ENCODE data around the gene UTP25. TPM values are rescaled to one million over a fixed set of nuclear protein-coding genes. Genes with fewer than 3 reads are reported as not detected.

UTP25 gene
- total RNA-seq, 1 experiment from 2014 or later = 4.8 TPM

- Mint-ChIP-seq H3K9me3 (no peaks in the 10 kb centered on the region), H3K27ac (no peak overlapping the region), H3K4me1 (peaks cover 7% of the 10 kb centered on the region), H3K36me3 (peaks cover 47% of the 10 kb centered on the region), H3K27me3 (ENCODE audit: low read depth) (no peaks in the 10 kb centered on the region), H3K4me3 (no peak overlapping the region)
- DNase-seq (ENCODE audit: low spot score) = no peak
- no peak for TF ChIP-seq ZSCAN18 (CRISPR knock-in tag; IDR thresholded peaks at IDR 0.05)
- TF ChIP-seq NFATC4 (CRISPR knock-in tag; IDR thresholded peaks at IDR 0.05) = no peak
- POLR2A ChIA-PET = no interaction called here
- CTCF ChIA-PET = no interaction called here
- ATAC-seq = no peak
Measured at GRCh38 chr1:209831615-209832014, 3.8 kb downstream of the UTP25 start.

GRCh38 chr1:209835782-209836298 lies 8.1 kb downstream of the UTP25 start:
- H3K9me3 Mint-ChIP-seq = no peaks in the 10 kb centered on the region
- POLR2A ChIA-PET = no interaction called here
- CTCF ChIA-PET = interaction anchor here (0.8 to 1.1 kb wide), 3 partner anchors 9 to 24 kb away, joined by 3 read pairs; no protein-coding TSS in a partner anchor
- no peak overlapping the region for H3K27ac Mint-ChIP-seq
- H3K4me3 Mint-ChIP-seq = no peak overlapping the region
- ATAC-seq = no peak
- TF ChIP-seq CREB1 (CRISPR knock-in tag; IDR thresholded peaks at IDR 0.05) (no peak), ZMAT4 (CRISPR knock-in tag; IDR thresholded peaks at IDR 0.05) (no peak), GABPB1 (CRISPR knock-in tag; IDR thresholded peaks at IDR 0.05) (no peak), ELF4 (CRISPR knock-in tag; IDR thresholded peaks at IDR 0.05; ENCODE audit: low read depth) (no peak), SMAD4 (CRISPR knock-in tag; IDR thresholded peaks at IDR 0.05) (no peak), ZSCAN18 (CRISPR knock-in tag; IDR thresholded peaks at IDR 0.05) (no peak)
- H3K4me1 Mint-ChIP-seq = no peaks in the 10 kb centered on the region
- peaks cover 80% of the 10 kb centered on the region for H3K36me3 Mint-ChIP-seq
- no peaks in the 10 kb centered on the region for H3K27me3 Mint-ChIP-seq (ENCODE audit: low read depth)
- DNase-seq (ENCODE audit: low spot score) = no peak

- ATAC-seq (no peak), DNase-seq (ENCODE audit: low spot score) (no peak)
- Mint-ChIP-seq H3K9me3 (no peaks in the 10 kb centered on the region), H3K27me3 (ENCODE audit: low read depth) (no peaks in the 10 kb centered on the region), H3K27ac (no peak overlapping the region), H3K4me3 (no peak overlapping the region), H3K4me1 (no peaks in the 10 kb centered on the region), H3K36me3 (peaks cover 84% of the 10 kb centered on the region)
- TF ChIP-seq MXD4 (CRISPR knock-in tag; IDR thresholded peaks at IDR 0.05; ENCODE audit: borderline replicate concordance) (no peak), CBFB (CRISPR knock-in tag; IDR thresholded peaks at IDR 0.05; ENCODE audit: low read depth) (no peak), CDX4 (CRISPR knock-in tag; IDR thresholded peaks at IDR 0.05; ENCODE audit: borderline replicate concordance) (no peak)
- POLR2A ChIA-PET = no interaction called here
- CTCF ChIA-PET = interaction anchor here (1.2 kb wide), 1 partner anchor 10 kb away, joined by 3 read pairs; the partner anchor contains the start of gene UTP25
Measured at GRCh38 chr1:209837671-209838070, 9.9 kb downstream of the UTP25 start.

GRCh38 chr1:209838537-209838936 lies 10.8 kb downstream of the UTP25 start:
- POLR2A ChIA-PET = no interaction called here
- no peak for TF ChIP-seq RELA (CRISPR knock-in tag; IDR thresholded peaks at IDR 0.05; ENCODE audit: borderline replicate concordance)

GRCh38 chr1:209839875-209840546 lies 12.2 kb downstream of the UTP25 start:
- Mint-ChIP-seq H3K9me3 (no peaks in the 10 kb centered on the region), H3K4me1 (no peaks in the 10 kb centered on the region), H3K27me3 (ENCODE audit: low read depth) (no peaks in the 10 kb centered on the region), H3K27ac (no peak overlapping the region), H3K36me3 (peaks cover 76% of the 10 kb centered on the region), H3K4me3 (no peak overlapping the region)
- ChIA-PET CTCF (no interaction called here), POLR2A (no interaction called here)
- no peak for DNase-seq (ENCODE audit: low spot score)
- no peak for ATAC-seq
- TF ChIP-seq ZNF121 (CRISPR knock-in tag; IDR thresholded peaks at IDR 0.05) (no peak), FOXJ3 (CRISPR knock-in tag; IDR thresholded peaks at IDR 0.05; ENCODE audit: borderline replicate concordance) (no peak), MXD4 (CRISPR knock-in tag; IDR thresholded peaks at IDR 0.05; ENCODE audit: borderline replicate concordance) (no peak), ARID4B (CRISPR knock-in tag; IDR thresholded peaks at IDR 0.05; ENCODE audit: borderline replicate concordance) (no peak), ATF3 (CRISPR knock-in tag; conservative IDR thresholded peaks at IDR 0.05) (no peak), MYBL2 (CRISPR knock-in tag; IDR thresholded peaks at IDR 0.05) (no peak)

More at GRCh38 chr1:209838537-209838936, 10.8 kb downstream of the UTP25 start:
- CTCF ChIA-PET = interaction anchor here (0.6 kb wide), 1 partner anchor 31 kb away, joined by 3 read pairs; no protein-coding TSS in a partner anchor
- no peak for DNase-seq (ENCODE audit: low spot score)
- H3K4me3 Mint-ChIP-seq = no peak overlapping the region
- H3K27me3 Mint-ChIP-seq (ENCODE audit: low read depth) = no peaks in the 10 kb centered on the region
- H3K9me3 Mint-ChIP-seq = no peaks in the 10 kb centered on the region
- ATAC-seq = no peak
- H3K27ac Mint-ChIP-seq = no peak overlapping the region
- peaks cover 81% of the 10 kb centered on the region for H3K36me3 Mint-ChIP-seq
- H3K4me1 Mint-ChIP-seq = no peaks in the 10 kb centered on the region
